Measurements from ENCODE around the gene SOAT1.

SOAT1 gene

GRCh38 chr1:179326746-179327145 lies 33.1 kb downstream of the SOAT1 start:
- no peaks in the 10 kb centered on the region for H3K36me3 ChIP-seq (ENCODE audit: control insufficient read depth, insufficient read depth, low read length)
- no peak overlapping the region for H3K9ac ChIP-seq (ENCODE audit: low read depth, low read length)

GRCh38 chr1:179327196-179327595 lies 33.6 kb downstream of the SOAT1 start:
- H3K27ac ChIP-seq (ENCODE audit: low read depth, low read length), result no peak overlapping the region
- H3K4me1 ChIP-seq (ENCODE audit: control insufficient read depth, insufficient read depth, low read length), result no peaks in the 10 kb centered on the region
- no peaks in the 10 kb centered on the region for H3K9me3 ChIP-seq (ENCODE audit: control insufficient read depth, insufficient read depth, low read length)
- no peaks in the 10 kb centered on the region for H3K27me3 ChIP-seq (ENCODE audit: control insufficient read depth, insufficient read depth, low read length)
- no peak overlapping the region for H3K9ac ChIP-seq (ENCODE audit: low read depth, low read length)
- no peak overlapping the region for H3K4me3 ChIP-seq (ENCODE audit: low read depth, low read length)
- H3K36me3 ChIP-seq (ENCODE audit: control insufficient read depth, insufficient read depth, low read length), result no peaks in the 10 kb centered on the region

More at GRCh38 chr1:179326746-179327145, 33.1 kb downstream of the SOAT1 start:
- Histone ChIP-seq H3K9me3 (ENCODE audit: control insufficient read depth, insufficient read depth, low read length) (no peaks in the 10 kb centered on the region), H3K27ac (ENCODE audit: low read depth, low read length) (no peak overlapping the region), H3K4me1 (ENCODE audit: control insufficient read depth, insufficient read depth, low read length) (no peaks in the 10 kb centered on the region), H3K4me3 (ENCODE audit: low read depth, low read length) (no peak overlapping the region), H3K27me3 (ENCODE audit: control insufficient read depth, insufficient read depth, low read length) (no peaks in the 10 kb centered on the region)

- H3K9me3 ChIP-seq (ENCODE audit: control insufficient read depth, insufficient read depth, low read length), result no peaks in the 10 kb centered on the region
- H3K4me1 ChIP-seq (ENCODE audit: control insufficient read depth, insufficient read depth, low read length), result no peaks in the 10 kb centered on the region
- no peak overlapping the region for H3K27ac ChIP-seq (ENCODE audit: low read depth, low read length)
- no peaks in the 10 kb centered on the region for H3K36me3 ChIP-seq (ENCODE audit: control insufficient read depth, insufficient read depth, low read length)
- no peaks in the 10 kb centered on the region for H3K27me3 ChIP-seq (ENCODE audit: control insufficient read depth, insufficient read depth, low read length)
- no peak overlapping the region for H3K4me3 ChIP-seq (ENCODE audit: low read depth, low read length)
- H3K9ac ChIP-seq (ENCODE audit: low read depth, low read length), result no peak overlapping the region
These were observed 34.1 kb downstream of the SOAT1 start for GRCh38 chr1:179327679-179328078.

- Histone ChIP-seq H3K27me3 (ENCODE audit: control insufficient read depth, insufficient read depth, low read length) (no peaks in the 10 kb centered on the region), H3K9me3 (ENCODE audit: control insufficient read depth, insufficient read depth, low read length) (no peaks in the 10 kb centered on the region), H3K36me3 (ENCODE audit: control insufficient read depth, insufficient read depth, low read length) (no peaks in the 10 kb centered on the region)
These were observed 36.3 kb downstream of the SOAT1 start for GRCh38 chr1:179329862-179330261.

GRCh38 chr1:179334440-179334839 lies 40.8 kb downstream of the SOAT1 start:
- Histone ChIP-seq H3K9me3 (ENCODE audit: control insufficient read depth, insufficient read depth, low read length) (no peaks in the 10 kb centered on the region), H3K27ac (ENCODE audit: low read depth, low read length) (no peak overlapping the region), H3K27me3 (ENCODE audit: control insufficient read depth, insufficient read depth, low read length) (no peaks in the 10 kb centered on the region), H3K36me3 (ENCODE audit: control insufficient read depth, insufficient read depth, low read length) (0 out of 2 replicates have a peak, but pooled peaks cover 3% of the 10 kb centered on the region), H3K9ac (ENCODE audit: low read depth, low read length) (no peak overlapping the region), H3K4me3 (ENCODE audit: low read depth, low read length) (no peak overlapping the region), H3K4me1 (ENCODE audit: control insufficient read depth, insufficient read depth, low read length) (no peaks in the 10 kb centered on the region)

More at GRCh38 chr1:179329862-179330261, 36.3 kb downstream of the SOAT1 start:
- Histone ChIP-seq H3K4me1 (ENCODE audit: control insufficient read depth, insufficient read depth, low read length) (no peaks in the 10 kb centered on the region), H3K4me3 (ENCODE audit: low read depth, low read length) (no peak overlapping the region), H3K27ac (ENCODE audit: low read depth, low read length) (no peak overlapping the region), H3K9ac (ENCODE audit: low read depth, low read length) (no peak overlapping the region)

- Histone ChIP-seq H3K9me3 (ENCODE audit: control insufficient read depth, insufficient read depth, low read length) (no peaks in the 10 kb centered on the region), H3K9ac (ENCODE audit: low read depth, low read length) (no peak overlapping the region), H3K27me3 (ENCODE audit: control insufficient read depth, insufficient read depth, low read length) (no peaks in the 10 kb centered on the region), H3K4me3 (ENCODE audit: low read depth, low read length) (no peak overlapping the region), H3K27ac (ENCODE audit: low read depth, low read length) (no peak overlapping the region), H3K4me1 (ENCODE audit: control insufficient read depth, insufficient read depth, low read length) (no peaks in the 10 kb centered on the region), H3K36me3 (ENCODE audit: control insufficient read depth, insufficient read depth, low read length) (peaks cover 12% of the 10 kb centered on the region; the same call in 1 of the 2 replicates)
These were observed 43.7 kb downstream of the SOAT1 start for GRCh38 chr1:179337288-179337687.

GRCh38 chr1:179337942-179338560 lies 44.5 kb downstream of the SOAT1 start:
- no peak overlapping the region for H3K9ac ChIP-seq (ENCODE audit: low read depth, low read length)
- no peaks in the 10 kb centered on the region for H3K4me1 ChIP-seq (ENCODE audit: control insufficient read depth, insufficient read depth, low read length)
- no peak overlapping the region for H3K4me3 ChIP-seq (ENCODE audit: low read depth, low read length)
- H3K36me3 ChIP-seq (ENCODE audit: control insufficient read depth, insufficient read depth, low read length), result peaks cover 12% of the 10 kb centered on the region; the same call in 1 of the 2 replicates
- H3K9me3 ChIP-seq (ENCODE audit: control insufficient read depth, insufficient read depth, low read length), result no peaks in the 10 kb centered on the region
- no peak overlapping the region for H3K27ac ChIP-seq (ENCODE audit: low read depth, low read length)
- no peaks in the 10 kb centered on the region for H3K27me3 ChIP-seq (ENCODE audit: control insufficient read depth, insufficient read depth, low read length)

GRCh38 chr1:179340918-179341317 lies 47.3 kb downstream of the SOAT1 start:
- H3K27me3 ChIP-seq (ENCODE audit: control insufficient read depth, insufficient read depth, low read length), result no peaks in the 10 kb centered on the region
- H3K9me3 ChIP-seq (ENCODE audit: control insufficient read depth, insufficient read depth, low read length), result no peaks in the 10 kb centered on the region
- no peaks in the 10 kb centered on the region for H3K4me1 ChIP-seq (ENCODE audit: control insufficient read depth, insufficient read depth, low read length)
- no peak overlapping the region for H3K9ac ChIP-seq (ENCODE audit: low read depth, low read length)
- no peak overlapping the region for H3K27ac ChIP-seq (ENCODE audit: low read depth, low read length)
- H3K36me3 ChIP-seq (ENCODE audit: control insufficient read depth, insufficient read depth, low read length), result peaks cover 16% of the 10 kb centered on the region; the same call in 1 of the 2 replicates
- H3K4me3 ChIP-seq (ENCODE audit: low read depth, low read length), result no peak overlapping the region

GRCh38 chr1:179341943-179342547 lies 48.4 kb downstream of the SOAT1 start:
- no peaks in the 10 kb centered on the region for H3K4me1 ChIP-seq (ENCODE audit: control insufficient read depth, insufficient read depth, low read length)
- peaks cover 16% of the 10 kb centered on the region; the same call in 1 of the 2 replicates for H3K36me3 ChIP-seq (ENCODE audit: control insufficient read depth, insufficient read depth, low read length)
- H3K27me3 ChIP-seq (ENCODE audit: control insufficient read depth, insufficient read depth, low read length), result no peaks in the 10 kb centered on the region
- no peak overlapping the region for H3K27ac ChIP-seq (ENCODE audit: low read depth, low read length)
- H3K9ac ChIP-seq (ENCODE audit: low read depth, low read length), result no peak overlapping the region
- H3K4me3 ChIP-seq (ENCODE audit: low read depth, low read length), result no peak overlapping the region
- H3K9me3 ChIP-seq (ENCODE audit: control insufficient read depth, insufficient read depth, low read length), result no peaks in the 10 kb centered on the region

- no peaks in the 10 kb centered on the region for H3K9me3 ChIP-seq (ENCODE audit: control insufficient read depth, insufficient read depth, low read length)
- no peak overlapping the region for H3K27ac ChIP-seq (ENCODE audit: low read depth, low read length)
- no peaks in the 10 kb centered on the region for H3K4me1 ChIP-seq (ENCODE audit: control insufficient read depth, insufficient read depth, low read length)
- no peak overlapping the region for H3K9ac ChIP-seq (ENCODE audit: low read depth, low read length)
- H3K36me3 ChIP-seq (ENCODE audit: control insufficient read depth, insufficient read depth, low read length), result peaks cover 16% of the 10 kb centered on the region; the same call in 1 of the 2 replicates
- no peaks in the 10 kb centered on the region for H3K27me3 ChIP-seq (ENCODE audit: control insufficient read depth, insufficient read depth, low read length)
- no peak overlapping the region for H3K4me3 ChIP-seq (ENCODE audit: low read depth, low read length)
These were observed 49.3 kb downstream of the SOAT1 start for GRCh38 chr1:179342740-179343404.

GRCh38 chr1:179351281-179351680 lies 57.7 kb downstream of the SOAT1 start:
- Histone ChIP-seq H3K27ac (ENCODE audit: low read depth, low read length) (no peak overlapping the region), H3K4me1 (ENCODE audit: control insufficient read depth, insufficient read depth, low read length) (no peaks in the 10 kb centered on the region), H3K36me3 (ENCODE audit: control insufficient read depth, insufficient read depth, low read length) (no peaks in the 10 kb centered on the region; the same call in 1 of the 2 replicates), H3K9ac (ENCODE audit: low read depth, low read length) (no peak overlapping the region), H3K9me3 (ENCODE audit: control insufficient read depth, insufficient read depth, low read length) (no peaks in the 10 kb centered on the region), H3K4me3 (ENCODE audit: low read depth, low read length) (no peak overlapping the region), H3K27me3 (ENCODE audit: control insufficient read depth, insufficient read depth, low read length) (no peaks in the 10 kb centered on the region)

Measured in HUES48 (cell line).